HL-60/S4 (cell line): Measurements from ENCODE around the gene ITPRIPL1.

Source experiments
- in situ Hi-C: fragments of 300-500 bp; cut with MboI; formaldehyde crosslinking; loops from 2 replicates; pipeline ENCODE4 v1.14.3; 2022; ENCODE audit warnings: low sequenced_read_pairs

Gene ITPRIPL1

DNA sequence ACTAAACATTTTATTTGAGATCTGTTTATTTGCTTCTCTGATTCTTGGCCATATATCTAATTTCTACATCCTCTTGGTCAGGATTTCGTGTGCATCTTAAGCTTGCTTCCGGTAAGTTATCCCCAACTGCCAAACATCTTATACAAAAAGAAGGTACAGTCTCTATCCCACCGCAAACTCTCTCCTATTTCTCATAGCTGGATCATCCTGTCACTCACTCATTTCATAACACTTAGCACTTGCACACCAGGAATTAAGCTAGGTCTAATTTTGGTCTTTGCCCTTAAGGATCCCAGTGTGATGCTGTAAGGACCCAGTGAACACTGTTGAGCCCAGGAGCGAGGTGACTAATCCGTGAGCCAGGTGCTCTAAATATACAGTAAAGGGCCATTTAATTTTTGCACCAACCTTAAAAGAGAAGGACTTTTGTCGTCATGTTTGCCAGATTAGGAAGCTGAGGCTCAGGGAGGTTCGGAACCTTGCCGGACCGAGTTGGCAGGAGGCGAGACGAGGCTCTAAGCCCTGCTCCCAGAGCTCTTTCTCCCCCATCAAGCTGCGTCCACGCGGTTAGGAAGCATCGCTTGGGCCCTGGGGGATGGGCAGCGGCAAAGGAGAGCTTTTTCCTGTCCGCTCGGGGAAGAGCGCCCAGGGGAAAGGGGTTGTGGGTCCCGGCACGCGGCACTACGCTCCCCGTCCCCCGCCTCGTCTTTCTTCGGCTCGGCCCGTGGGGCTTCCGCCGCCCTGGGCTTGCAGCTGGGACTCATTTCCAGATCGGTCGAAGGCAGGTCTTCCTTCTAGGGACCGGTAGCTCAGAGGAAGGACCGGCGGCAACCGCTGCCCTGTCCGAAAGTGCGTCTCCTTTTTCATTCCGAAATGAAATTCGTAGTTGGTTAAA, 4.1 kb upstream of the ITPRIPL1 start:
- in situ Hi-C loops, result no loop called here

DNA sequence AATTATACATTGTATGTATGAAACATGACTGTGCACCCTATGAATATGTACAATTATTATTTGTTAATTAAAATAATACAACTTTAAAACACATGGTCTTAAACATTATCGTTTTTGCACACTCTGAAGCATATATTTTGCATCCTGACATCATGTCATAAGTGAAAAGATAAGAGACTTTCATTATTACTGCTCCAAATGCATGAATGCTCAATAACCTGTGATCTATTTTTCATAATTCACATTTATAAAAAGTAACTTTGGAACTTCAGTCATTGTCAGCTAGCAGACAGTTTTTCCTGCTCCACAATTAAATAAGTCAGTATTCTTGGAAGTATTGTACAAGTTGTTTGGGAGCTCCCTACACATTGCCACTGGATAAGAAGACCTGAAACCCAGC, 1.3 kb upstream of the ITPRIPL1 start:
- in situ Hi-C loops, result no loop called here

DNA sequence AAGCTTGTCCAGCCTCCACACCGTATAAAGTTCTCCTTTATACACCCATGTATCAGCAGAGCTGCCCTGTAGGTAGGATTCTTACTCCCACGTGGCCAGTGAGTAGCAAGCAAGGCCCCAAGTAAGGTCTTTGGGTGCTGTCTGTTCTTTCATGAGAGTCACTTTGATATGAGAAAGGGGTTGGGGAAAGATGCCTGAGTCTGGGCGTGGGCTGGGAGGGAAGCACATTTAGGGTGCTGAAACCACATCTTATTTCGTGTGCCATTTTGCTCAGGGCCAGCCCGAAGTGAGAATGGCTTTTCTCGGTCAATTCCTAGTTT, 436 bp upstream of the ITPRIPL1 start:
- in situ Hi-C loops, result no loop called here

DNA sequence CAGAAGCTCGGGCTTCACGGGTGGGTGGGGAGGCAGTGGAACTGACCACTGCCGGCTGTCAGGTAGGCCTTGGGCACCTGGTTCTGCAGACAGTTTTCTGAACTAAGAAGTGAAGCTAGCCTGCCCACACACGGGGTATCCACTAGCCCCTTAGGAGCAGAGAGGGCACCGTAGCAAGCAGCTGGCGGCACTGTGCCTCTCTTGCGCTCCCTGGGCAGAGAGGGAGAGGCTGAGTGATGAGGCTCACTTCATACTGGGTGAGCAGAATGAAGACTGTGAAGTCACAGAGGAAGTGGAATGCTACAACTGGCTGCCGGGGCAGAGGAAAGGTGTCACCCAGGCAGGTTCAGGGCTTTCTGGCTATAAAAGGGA, 753 bp downstream of the ITPRIPL1 start:
- in situ Hi-C loops, result no loop called here

DNA sequence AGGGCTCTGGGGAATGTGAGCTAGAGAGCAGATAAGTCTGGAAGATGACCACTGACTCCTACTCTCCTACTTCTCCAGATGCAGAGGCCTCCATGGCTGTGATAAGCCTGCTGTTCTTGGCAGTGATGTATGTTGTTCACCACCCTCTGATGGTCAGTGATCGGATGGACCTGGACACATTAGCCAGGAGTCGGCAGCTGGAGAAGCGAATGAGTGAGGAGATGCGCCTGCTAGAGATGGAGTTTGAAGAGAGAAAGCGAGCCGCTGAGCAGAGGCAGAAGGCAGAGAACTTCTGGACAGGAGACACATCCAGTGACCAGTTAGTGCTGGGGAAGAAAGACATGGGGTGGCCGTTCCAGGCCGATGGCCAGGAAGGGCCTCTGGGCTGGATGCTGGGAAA, 1.4 kb downstream of the ITPRIPL1 start:
- in situ Hi-C loops, result no loop called here

DNA sequence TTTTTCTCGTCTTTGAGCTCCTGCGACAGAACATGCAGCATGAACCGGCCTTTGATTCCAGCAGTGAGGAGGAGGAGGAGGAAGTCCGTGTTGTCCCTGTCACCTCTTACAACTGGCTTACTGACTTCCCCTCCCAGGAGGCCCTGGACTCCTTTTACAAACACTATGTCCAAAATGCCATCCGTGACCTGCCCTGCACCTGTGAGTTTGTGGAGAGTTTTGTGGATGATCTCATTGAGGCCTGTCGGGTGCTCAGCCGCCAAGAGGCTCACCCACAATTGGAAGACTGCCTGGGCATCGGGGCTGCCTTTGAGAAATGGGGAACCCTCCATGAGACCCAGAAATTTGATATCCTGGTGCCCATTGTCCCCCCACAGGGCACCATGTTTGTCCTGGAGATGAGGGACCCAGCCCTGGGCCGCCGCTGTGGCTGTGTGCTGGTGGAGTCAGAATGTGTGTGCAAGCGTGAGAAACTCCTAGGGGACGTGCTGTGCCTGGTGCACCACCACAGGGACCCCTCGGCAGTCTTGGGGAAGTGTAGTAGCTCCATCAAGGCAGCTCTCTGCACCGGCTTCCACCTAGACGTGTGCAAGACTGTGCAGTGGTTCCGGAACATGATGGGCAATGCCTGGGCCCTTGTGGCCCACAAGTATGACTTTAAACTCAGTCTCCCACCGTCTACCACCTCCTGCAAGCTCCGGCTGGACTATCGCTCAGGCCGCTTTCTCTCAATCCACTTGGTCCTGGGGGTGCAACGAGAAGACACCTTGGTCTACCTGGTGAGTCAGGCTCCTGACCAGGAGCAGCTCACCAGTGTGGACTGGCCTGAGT, 2.1 kb downstream of the ITPRIPL1 start:
- in situ Hi-C loops, result no loop called here

DNA sequence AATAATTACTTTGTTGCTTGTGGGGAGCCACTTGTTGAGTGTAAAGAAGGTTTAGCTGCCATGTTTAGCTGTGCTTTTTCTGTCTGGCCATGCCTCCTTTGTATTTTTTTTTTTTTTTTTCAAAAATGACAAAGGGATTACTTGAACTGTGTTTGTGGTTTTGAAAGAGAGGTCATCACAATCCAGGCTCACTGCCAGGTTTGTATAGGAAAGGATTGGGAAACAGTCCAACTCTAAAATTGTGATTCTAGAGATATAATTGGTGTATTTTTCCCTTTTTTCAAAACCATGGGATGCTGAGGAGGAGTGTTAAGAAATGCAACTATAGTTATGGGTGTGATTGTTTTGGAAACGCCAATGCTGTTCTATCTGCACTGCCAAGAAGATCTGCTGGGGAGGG, 4.3 kb downstream of the ITPRIPL1 start:
- in situ Hi-C loops, result no loop called here

DNA sequence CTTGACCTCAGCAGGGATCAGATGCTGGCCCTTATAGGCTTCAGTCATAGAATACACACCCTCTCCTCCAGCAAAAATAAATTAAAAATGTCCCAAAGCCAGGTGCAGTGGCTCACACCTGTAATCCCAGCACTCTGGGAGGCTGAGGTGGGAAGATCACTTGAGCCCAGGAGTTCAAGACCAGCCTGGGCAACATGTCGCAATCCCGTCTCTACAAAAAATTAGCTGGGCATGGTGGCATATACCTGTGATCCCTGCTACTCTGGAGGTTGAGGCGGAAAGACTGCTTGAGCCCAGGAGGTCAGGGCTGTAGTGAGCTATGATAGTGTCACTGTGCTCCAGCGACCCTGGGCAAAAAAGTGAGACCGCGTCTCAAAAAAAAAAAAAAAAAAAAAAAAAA, 4.8 kb downstream of the ITPRIPL1 start:
- in situ Hi-C loops, result no loop called here

DNA sequence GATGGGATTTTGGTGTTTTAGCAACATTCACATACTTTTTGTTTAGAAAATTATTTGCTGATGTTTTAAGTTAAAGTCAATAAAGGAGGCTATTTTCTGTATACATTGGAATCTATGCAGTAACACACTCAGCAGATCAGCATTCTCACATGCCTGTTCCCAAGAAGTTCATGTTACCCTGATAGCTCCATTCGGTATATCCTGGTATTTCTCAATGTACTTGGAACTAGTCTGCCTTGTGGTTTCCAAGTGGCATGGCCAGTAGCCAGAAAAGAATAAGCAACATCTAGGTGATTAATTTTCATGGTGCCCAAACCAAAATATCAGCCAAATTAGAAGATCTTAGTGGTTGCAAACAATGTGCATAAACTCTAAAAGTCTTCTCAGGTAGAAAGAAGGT, 5.3 kb downstream of the ITPRIPL1 start:
- in situ Hi-C loops, result no loop called here

DNA sequence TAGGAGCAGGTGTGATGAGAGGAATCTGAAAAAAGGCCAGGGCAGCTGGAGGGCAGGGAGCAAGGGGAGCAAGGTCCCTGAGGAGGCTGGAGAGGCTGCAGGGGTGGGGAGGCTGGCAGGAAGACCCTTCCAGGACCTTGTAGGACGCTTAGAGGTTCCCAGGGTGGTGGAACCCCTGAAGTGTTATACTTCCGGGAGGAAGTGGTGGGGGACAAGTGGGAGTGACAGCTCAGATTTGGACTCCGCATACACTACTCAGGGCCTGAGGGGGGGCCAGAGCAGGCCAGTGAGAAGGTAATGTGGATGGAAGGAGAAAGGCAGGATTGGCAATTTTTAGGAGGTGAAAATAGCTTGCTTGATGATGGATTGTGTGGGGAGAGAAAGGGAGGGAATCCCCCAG, 8.6 kb downstream of the ITPRIPL1 start:
- in situ Hi-C loops, result no loop called here

DNA sequence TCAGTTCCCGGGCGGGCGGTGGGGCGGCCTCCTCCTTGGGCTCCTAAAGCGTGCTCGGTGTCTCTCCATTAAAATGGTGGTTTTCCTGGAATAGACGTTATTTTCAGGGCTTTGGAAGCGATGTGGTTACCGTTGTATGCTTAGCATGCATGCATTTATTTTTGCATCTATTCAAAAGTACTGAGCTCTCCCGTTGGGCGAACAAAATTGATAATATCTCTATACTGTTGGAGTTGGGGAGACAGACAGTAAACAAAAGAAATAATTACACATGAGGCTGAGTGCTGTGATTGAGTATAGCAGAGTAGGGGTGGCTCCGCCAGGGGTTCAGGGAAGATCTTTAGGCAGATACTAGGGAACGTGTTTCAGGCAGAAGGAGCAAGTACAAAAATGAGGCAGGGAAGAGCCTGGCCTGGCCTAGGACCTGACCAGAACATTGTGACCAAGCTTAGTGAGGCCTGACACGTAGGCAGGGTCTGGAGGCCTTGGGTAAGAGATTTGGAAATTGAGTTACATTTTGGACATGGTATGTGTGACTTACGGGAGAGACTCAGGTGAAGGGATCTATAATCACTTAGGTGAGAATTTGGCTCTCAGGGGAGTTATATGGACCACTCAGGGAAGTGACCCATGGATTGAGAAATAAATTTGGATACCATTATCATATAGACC, 11.1 kb downstream of the ITPRIPL1 start:
- in situ Hi-C loops, result no loop called here

DNA sequence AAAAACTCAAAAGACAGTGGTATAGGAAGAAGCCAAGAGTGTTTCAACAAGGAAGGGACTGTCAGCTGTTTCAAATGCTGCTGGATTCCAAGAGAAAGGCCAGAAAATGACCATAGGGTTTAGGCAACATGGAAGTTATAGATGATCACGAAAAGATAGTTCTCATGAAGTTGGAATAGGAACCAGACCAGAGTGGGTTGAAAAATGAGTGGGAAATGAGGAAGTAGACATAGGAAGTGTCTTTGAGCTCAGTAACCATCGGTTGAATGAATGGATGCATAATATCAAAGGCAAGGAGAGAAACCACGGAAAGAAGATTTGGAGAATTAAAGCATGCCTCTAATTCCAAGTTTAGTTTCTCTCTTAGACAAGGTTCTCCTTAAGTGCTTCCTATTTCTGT, 11.8 kb downstream of the ITPRIPL1 start:
- in situ Hi-C loops, result no loop called here

DNA sequence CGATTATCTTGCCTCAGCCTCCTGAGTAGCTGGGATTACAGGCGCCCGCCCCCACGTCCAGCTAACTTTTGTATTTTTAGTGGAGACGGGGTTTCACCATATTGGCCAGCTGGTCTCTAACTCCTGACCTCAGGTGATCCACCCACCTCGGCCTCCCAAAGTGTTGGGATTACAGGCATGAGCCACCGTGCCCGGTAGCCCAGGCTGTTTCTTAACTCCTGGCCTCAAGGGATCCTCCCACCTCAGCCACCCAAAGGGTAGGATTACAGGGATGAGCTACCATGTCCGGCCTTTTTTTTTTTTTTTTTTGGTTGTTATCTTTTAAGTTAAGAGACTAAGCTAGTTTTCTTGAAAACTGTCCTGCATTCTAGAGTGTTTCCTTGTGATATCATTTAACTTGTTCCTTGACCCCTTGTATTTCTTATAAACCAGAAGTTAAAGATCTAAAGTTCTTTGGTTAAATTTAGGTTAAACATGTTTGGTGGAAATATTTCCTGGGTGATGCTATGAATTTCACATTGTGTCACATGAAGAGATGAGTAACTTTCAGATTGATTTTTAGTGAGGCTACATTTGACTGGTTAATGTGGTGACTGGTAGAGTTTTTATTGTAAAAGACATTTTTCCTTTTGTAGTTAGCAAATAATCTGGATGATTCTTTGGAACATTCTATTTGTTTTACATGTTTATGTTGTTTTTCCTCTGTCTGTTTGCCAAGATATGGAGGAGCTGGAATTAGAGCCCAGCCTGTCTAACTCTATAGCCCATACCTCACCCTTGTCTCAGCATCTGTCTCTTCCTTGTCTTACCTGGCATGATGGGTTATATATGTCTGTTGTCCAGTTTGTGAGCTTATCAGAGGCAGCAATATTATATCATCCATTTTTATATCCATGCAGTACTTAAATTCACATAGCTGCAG, 15.6 kb downstream of the ITPRIPL1 start:
- in situ Hi-C loops, result no loop called here

DNA sequence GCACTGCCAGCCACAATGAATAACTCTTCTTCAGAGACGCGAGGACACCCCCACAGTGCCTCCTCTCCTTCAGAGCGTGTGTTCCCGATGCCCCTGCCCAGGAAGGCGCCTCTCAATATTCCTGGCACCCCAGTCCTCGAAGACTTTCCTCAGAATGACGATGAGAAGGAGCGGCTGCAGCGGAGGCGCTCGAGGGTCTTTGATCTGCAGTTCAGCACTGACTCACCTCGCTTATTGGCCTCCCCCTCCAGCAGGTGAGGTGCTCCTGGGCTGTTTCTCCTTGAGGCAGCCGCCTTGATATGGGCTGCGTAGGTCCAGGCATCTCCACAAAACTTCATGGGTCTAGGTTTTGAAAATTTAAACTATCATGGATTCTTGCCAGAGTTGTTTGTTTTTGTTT, 16.5 kb downstream of the ITPRIPL1 start:
- in situ Hi-C loops, result no loop called here

DNA sequence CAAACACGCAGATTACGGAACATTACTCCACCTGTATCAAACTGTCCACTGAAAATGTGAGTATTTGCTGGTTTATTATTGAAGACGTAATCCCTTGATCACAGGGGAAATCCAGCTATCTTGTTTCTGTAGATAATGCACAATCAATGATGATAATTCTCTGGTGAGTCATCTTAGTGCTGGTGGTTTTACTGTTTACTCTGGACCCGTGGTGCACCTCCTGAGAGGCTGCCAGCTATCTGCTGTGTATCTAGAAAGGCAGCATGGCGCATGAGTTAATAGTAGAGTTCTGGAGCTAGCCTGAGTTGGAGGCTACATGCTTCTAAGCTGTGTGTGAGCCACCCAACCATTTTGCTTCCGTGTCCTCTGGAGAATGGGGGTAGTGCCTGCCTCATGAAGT, 17.0 kb downstream of the ITPRIPL1 start:
- in situ Hi-C loops, result no loop called here

DNA sequence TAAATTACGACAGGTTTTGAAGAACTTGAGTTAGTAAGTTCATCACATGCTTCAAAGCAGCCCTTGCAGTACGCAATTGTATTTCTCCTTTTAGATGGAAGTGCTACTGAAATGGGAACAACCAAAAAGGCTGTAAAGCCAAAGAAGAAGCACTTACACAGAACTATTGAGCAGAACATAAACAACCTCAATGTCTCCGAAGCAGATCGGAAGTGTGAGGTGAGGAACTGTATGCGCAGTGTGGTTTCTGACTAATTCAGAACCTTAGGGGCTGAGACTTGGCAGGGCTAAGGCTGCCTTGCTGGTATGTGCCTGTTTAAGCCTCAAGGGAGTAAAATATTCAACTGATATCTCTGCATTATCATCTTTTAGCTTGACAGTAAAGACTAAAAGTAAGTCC, 18.9 kb downstream of the ITPRIPL1 start:
- in situ Hi-C loops, result no loop called here

DNA sequence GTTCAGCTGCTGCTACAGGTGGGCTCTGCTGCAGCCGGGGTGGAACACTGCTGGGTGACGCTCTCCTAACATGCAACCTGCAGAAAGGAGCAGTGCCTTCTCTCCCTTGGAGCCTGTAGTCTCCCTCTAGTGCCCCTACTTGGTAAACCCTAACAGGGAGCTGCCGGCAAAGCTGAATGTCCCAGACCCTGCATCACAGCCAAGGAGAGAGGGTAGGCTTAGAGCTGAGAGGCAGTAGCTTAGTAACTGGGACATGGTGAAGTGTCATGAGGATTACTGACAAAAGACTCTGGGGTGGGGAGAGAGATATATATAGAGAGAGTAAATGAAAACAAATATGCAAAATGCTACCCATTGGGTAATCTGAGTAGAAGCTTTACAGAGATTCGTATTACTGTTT, 20.3 kb downstream of the ITPRIPL1 start:
- in situ Hi-C loops, result no loop called here

DNA sequence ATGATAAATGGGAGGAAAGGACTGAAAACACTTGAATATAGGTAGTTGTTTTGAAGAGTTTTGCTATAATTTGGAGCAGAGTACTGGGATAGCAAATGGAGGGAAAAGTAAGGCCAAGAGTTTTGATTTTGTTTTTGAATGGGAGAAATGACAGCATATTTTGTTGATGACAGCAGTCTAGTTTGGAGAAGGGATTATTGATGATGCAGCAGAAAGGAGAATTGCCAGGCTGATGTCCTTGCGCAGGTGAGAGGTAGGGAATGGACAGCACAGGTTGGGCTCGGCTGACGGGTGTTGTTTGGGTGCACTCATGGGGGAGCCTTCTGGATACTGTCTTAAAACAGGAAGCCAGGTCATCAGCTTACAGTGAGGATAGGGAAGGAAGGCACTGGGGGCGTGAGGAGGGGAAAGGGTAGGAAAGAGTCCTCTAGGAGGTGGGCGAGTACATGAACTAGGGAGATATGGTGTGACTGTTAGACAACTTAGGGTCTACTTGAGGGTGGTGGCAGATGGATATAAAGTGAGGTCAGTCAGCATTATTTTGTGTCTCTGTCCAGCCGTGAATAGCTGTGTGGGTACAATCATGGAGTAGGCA, 20.8 kb downstream of the ITPRIPL1 start:
- in situ Hi-C loops, result no loop called here

DNA sequence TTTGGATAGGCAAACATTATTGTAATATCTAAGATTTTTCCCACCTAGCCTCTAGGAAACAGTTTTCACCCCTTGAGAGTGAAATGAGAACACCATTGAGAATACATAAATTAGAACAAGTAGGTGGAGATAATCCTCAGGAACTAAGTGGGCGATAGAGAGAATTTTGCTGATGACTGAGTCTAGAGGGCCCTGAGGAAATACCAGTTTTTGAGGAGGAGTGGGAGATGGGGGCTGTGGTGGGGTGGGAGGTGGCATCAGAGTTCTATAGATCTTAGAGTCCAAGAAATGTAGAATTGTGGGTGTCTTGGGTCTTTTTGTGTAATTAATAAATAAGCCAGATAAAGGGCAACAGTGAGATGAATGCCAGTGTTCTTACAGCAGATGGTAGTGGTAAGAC, 22.3 kb downstream of the ITPRIPL1 start:
- in situ Hi-C loops, result no loop called here

DNA sequence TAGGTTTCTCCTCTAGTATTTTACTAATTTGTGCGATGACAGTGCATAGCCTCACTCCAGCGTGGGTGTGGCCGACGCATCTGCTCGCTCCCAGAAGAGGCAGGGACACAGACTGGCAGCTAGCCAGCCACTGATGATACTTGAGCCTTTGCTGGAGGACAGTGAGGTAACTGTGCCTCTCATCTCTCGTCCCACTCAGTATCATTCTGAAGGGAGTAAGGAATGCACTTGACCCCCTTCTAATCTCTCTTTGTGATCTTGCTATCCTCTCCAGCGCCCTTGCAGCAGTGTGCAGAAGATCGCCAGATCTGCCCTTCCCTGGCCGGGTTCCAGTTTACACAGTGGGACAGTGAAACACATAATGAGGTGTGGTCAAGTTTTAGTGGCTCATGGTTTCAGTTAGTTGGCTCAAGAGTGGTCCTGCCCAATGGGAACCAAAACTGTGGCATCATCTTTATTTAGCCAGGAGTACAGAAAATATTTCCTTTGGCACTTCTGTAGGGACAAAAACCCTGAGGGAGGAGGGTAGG, 28.0 kb downstream of the ITPRIPL1 start:
- in situ Hi-C loops, result no loop called here
